KMS-11 (cell line): ENCODE data around the gene SLC12A6.
"Not testable (repeated sequence)": the region's sequence is repeated elsewhere in the genome, so short reads cannot be mapped to it uniquely, and the experiment has no call there.

Experiments
- H2AFZ ChIP-seq: fragments of 200-600 bp; sonication (generic); 2 replicates; pipeline ENCODE4 v1.6.1; 2016; ENCODE audit warnings: antibody characterized with exemption, mixed run types, low read depth
- H3K27ac ChIP-seq: fragments of 200-600 bp; sonication (generic); 2 replicates; pipeline ENCODE4 v1.6.1; 2016; ENCODE audit warnings: mild to moderate bottlenecking, mixed run types
- H3K27me3 ChIP-seq: fragments of 200-600 bp; sonication (generic); 2 replicates; pipeline ENCODE4 v1.6.1; 2017; ENCODE audit warnings: mild to moderate bottlenecking, low read depth, mixed run types, moderate library complexity; ENCODE audit not compliant: insufficient read depth
- H3K36me3 ChIP-seq: fragments of 200-600 bp; sonication (generic); 2 replicates; pipeline ENCODE4 v1.6.1; 2017; ENCODE audit warnings: mild to moderate bottlenecking, mixed run types; ENCODE audit not compliant: insufficient read depth
- H3K4me1 ChIP-seq: fragments of 200-600 bp; sonication (generic); 2 replicates; pipeline ENCODE4 v1.6.1; 2016; ENCODE audit warnings: mild to moderate bottlenecking, low read depth, mixed run types; ENCODE audit not compliant: poor library complexity, severe bottlenecking
- H3K4me2 ChIP-seq: fragments of 200-600 bp; sonication (generic); 2 replicates; pipeline ENCODE4 v1.7.0; 2016; ENCODE audit warnings: mild to moderate bottlenecking, mixed run types
- H3K4me3 ChIP-seq: fragments of 200-600 bp; sonication (generic); IDR thresholded peaks from 2 replicates; pipeline ENCODE4 v1.6.1; 2017; ENCODE audit warnings: low read depth, low read length, mixed read lengths; ENCODE audit not compliant: insufficient read depth
- H3K79me2 ChIP-seq: fragments of 200-600 bp; sonication (generic); 2 replicates; pipeline ENCODE4 v1.6.1; 2016; ENCODE audit warnings: low read depth, mixed run types; ENCODE audit not compliant: insufficient read depth
- H3K9ac ChIP-seq: fragments of 200-600 bp; sonication (generic); 2 replicates; pipeline ENCODE4 v1.6.1; 2016; ENCODE audit warnings: mild to moderate bottlenecking, mixed run types
- H4K20me1 ChIP-seq: fragments of 200-600 bp; sonication (generic); 2 replicates; pipeline ENCODE4 v1.6.1; 2016; ENCODE audit warnings: mild to moderate bottlenecking, mixed run types; ENCODE audit not compliant: insufficient read depth
- CTCF ChIP-seq: fragments of 200-600 bp; sonication (generic); conservative IDR thresholded peaks from 2 replicates; pipeline ENCODE4 v1.6.1; 2017; ENCODE audit warnings: low read depth, mild to moderate bottlenecking, antibody characterized with exemption, low read length, moderate library complexity, mixed read lengths

The SLC12A6 gene

GRCh38 chr15:34357653-34358052 lies 20.1 kb upstream of the SLC12A6 start:
- Histone ChIP-seq H3K4me2 (no peak overlapping the region), H3K36me3 (no peaks in the 10 kb centered on the region), H4K20me1 (no peaks in the 10 kb centered on the region)

GRCh38 chr15:34355241-34355640 lies 17.7 kb upstream of the SLC12A6 start:
- H3K4me2 ChIP-seq = no peak overlapping the region
- no peaks in the 10 kb centered on the region for H3K79me2 ChIP-seq
- H3K27ac ChIP-seq = no peak overlapping the region
- H2AFZ ChIP-seq = no peak overlapping the region
- H3K4me1 ChIP-seq = no peaks in the 10 kb centered on the region
- no peaks in the 10 kb centered on the region for H4K20me1 ChIP-seq
- no peaks in the 10 kb centered on the region for H3K27me3 ChIP-seq
- no peaks in the 10 kb centered on the region for H3K36me3 ChIP-seq
- no peak overlapping the region for H3K4me3 ChIP-seq
- TF ChIP-seq CTCF = no peak
- H3K9ac ChIP-seq = no peak overlapping the region

More at GRCh38 chr15:34357653-34358052, 20.1 kb upstream of the SLC12A6 start:
- Histone ChIP-seq H3K4me1 (no peaks in the 10 kb centered on the region), H3K27me3 (no peaks in the 10 kb centered on the region), H3K27ac (no peak overlapping the region), H3K79me2 (no peaks in the 10 kb centered on the region), H2AFZ (no peak overlapping the region), H3K4me3 (no peak overlapping the region), H3K9ac (no peak overlapping the region)
- no peak for TF ChIP-seq CTCF

- Histone ChIP-seq H3K36me3 (no peaks in the 10 kb centered on the region), H3K27ac (no peak overlapping the region), H3K4me3 (no peak overlapping the region), H4K20me1 (no peaks in the 10 kb centered on the region), H2AFZ (no peak overlapping the region), H3K9ac (no peak overlapping the region), H3K4me2 (no peak overlapping the region), H3K4me1 (no peaks in the 10 kb centered on the region), H3K79me2 (no peaks in the 10 kb centered on the region), H3K27me3 (no peaks in the 10 kb centered on the region)
- no peak for TF ChIP-seq CTCF
These were observed 16.7 kb upstream of the SLC12A6 start for GRCh38 chr15:34354286-34354685.

GRCh38 chr15:34353627-34354026 lies 16.0 kb upstream of the SLC12A6 start:
- Histone ChIP-seq H3K4me3 (no peak overlapping the region), H3K27ac (no peak overlapping the region), H2AFZ (no peak overlapping the region), H3K79me2 (no peaks in the 10 kb centered on the region), H3K4me2 (no peak overlapping the region), H3K36me3 (no peaks in the 10 kb centered on the region), H3K27me3 (no peaks in the 10 kb centered on the region), H3K9ac (no peak overlapping the region), H3K4me1 (no peaks in the 10 kb centered on the region), H4K20me1 (no peaks in the 10 kb centered on the region)
- no peak for TF ChIP-seq CTCF

GRCh38 chr15:34352996-34353395 lies 15.4 kb upstream of the SLC12A6 start:
- H3K36me3 ChIP-seq, H3K27me3 ChIP-seq, H3K4me1 ChIP-seq, H3K4me3 ChIP-seq, H4K20me1 ChIP-seq, H2AFZ ChIP-seq, H3K4me2 ChIP-seq, H3K9ac ChIP-seq, H3K79me2 ChIP-seq, H3K27ac ChIP-seq: not testable (repeated sequence)
